ENCODE data around the gene CHRDL2. TPM values are rescaled to one million over a fixed set of nuclear protein-coding genes. Genes with fewer than 3 reads are reported as not detected.

Gene CHRDL2
- total and polyA plus RNA-seq, 2 experiments from 2014 or later, result 0.83 to 4.7 TPM

GRCh38 chr11:74713686-74714085, 17.5 kb downstream of the CHRDL2 start:
- WGBS (ENCODE audit: low lambda C conversion rate, missing lambda C conversion rate), result 86% methylated on average over 4 of the region's 4 CpGs

GRCh38 chr11:74710281-74710938, 20.8 kb downstream of the CHRDL2 start:
- Histone ChIP-seq H3K4me3 (no peak overlapping the region), H2AFZ (no peak overlapping the region), H3K27me3 (no peaks in the 10 kb centered on the region), H3K27ac (peak overlapping the region; percentile 8), H3K9me3 (ENCODE audit: low read depth) (no peaks in the 10 kb centered on the region), H3K79me2 (no peaks in the 10 kb centered on the region), H3K4me2 (no peak overlapping the region), H3K4me1 (ENCODE audit: insufficient read depth) (peaks cover 10% of the 10 kb centered on the region), H3K36me3 (replicated peaks; ENCODE audit: insufficient read depth, low read depth) (no peaks in the 10 kb centered on the region), H3K9me2 (replicated peaks; ENCODE audit: insufficient read depth) (no peaks in the 10 kb centered on the region), H4K20me1 (ENCODE audit: insufficient read depth, poor library complexity, severe bottlenecking) (no peaks in the 10 kb centered on the region)
- DNase-seq (ENCODE audit: low spot score), result peak; percentile 46
- 47% methylated on average over 8 of the region's 8 CpGs for WGBS (ENCODE audit: low lambda C conversion rate, missing lambda C conversion rate)
- no peak for TF ChIP-seq CTCF (IDR thresholded peaks at IDR 0.05; ENCODE audit: poor library complexity)
- no peak for TF ChIP-seq EZH2phosphoT487 (IDR thresholded peaks at IDR 0.05; ENCODE audit: low read depth, severe bottlenecking, unreplicated experiment)
- TF ChIP-seq EZH2 (IDR thresholded peaks at IDR 0.05; ENCODE audit: borderline replicate concordance), result no peak

More at GRCh38 chr11:74713686-74714085, 17.5 kb downstream of the CHRDL2 start:
- no peak overlapping the region for H3K27ac ChIP-seq
- H3K9me3 ChIP-seq (ENCODE audit: low read depth), result no peaks in the 10 kb centered on the region
- TF ChIP-seq CTCF (IDR thresholded peaks at IDR 0.05; ENCODE audit: poor library complexity) (no peak), EZH2phosphoT487 (IDR thresholded peaks at IDR 0.05; ENCODE audit: low read depth, severe bottlenecking, unreplicated experiment) (no peak), EZH2 (IDR thresholded peaks at IDR 0.05; ENCODE audit: borderline replicate concordance) (no peak)
- no peaks in the 10 kb centered on the region for H3K79me2 ChIP-seq
- no peak overlapping the region for H3K4me2 ChIP-seq
- no peak for DNase-seq (ENCODE audit: low spot score)
- H4K20me1 ChIP-seq (ENCODE audit: insufficient read depth, poor library complexity, severe bottlenecking), result no peaks in the 10 kb centered on the region
- H3K36me3 ChIP-seq (replicated peaks; ENCODE audit: insufficient read depth, low read depth), result no peaks in the 10 kb centered on the region
- no peak overlapping the region for H2AFZ ChIP-seq
- no peaks in the 10 kb centered on the region for H3K9me2 ChIP-seq (replicated peaks; ENCODE audit: insufficient read depth)
- no peaks in the 10 kb centered on the region for H3K27me3 ChIP-seq
- H3K4me3 ChIP-seq, result no peak overlapping the region
- peaks cover 10% of the 10 kb centered on the region for H3K4me1 ChIP-seq (ENCODE audit: insufficient read depth)

- 87% methylated on average over 3 of the region's 3 CpGs for WGBS (ENCODE audit: low lambda C conversion rate, missing lambda C conversion rate)
- no peak for TF ChIP-seq EZH2phosphoT487 (IDR thresholded peaks at IDR 0.05; ENCODE audit: low read depth, severe bottlenecking, unreplicated experiment)
- no peak for TF ChIP-seq CTCF (IDR thresholded peaks at IDR 0.05; ENCODE audit: poor library complexity)
- no peak for TF ChIP-seq EZH2 (IDR thresholded peaks at IDR 0.05; ENCODE audit: borderline replicate concordance)
- H3K9me3 ChIP-seq (ENCODE audit: low read depth), result no peaks in the 10 kb centered on the region
Observed at GRCh38 chr11:74709175-74709574, 22.1 kb downstream of the CHRDL2 start.

More at GRCh38 chr11:74709175-74709574, 22.1 kb downstream of the CHRDL2 start:
- no peaks in the 10 kb centered on the region for H3K36me3 ChIP-seq (replicated peaks; ENCODE audit: insufficient read depth, low read depth)
- H3K79me2 ChIP-seq, result no peaks in the 10 kb centered on the region
- DNase-seq (ENCODE audit: low spot score), result no peak
- H4K20me1 ChIP-seq (ENCODE audit: insufficient read depth, poor library complexity, severe bottlenecking), result no peaks in the 10 kb centered on the region
- no peak overlapping the region for H3K4me2 ChIP-seq
- no peak overlapping the region for H3K27ac ChIP-seq
- H3K27me3 ChIP-seq, result no peaks in the 10 kb centered on the region
- H3K4me3 ChIP-seq, result no peak overlapping the region
- H3K4me1 ChIP-seq (ENCODE audit: insufficient read depth), result peaks cover 10% of the 10 kb centered on the region
- no peak overlapping the region for H2AFZ ChIP-seq
- H3K9me2 ChIP-seq (replicated peaks; ENCODE audit: insufficient read depth), result no peaks in the 10 kb centered on the region

Data from hepatocyte (in vitro differentiated cells).